GM23248 (cell line): ENCODE results near the gene CCDC89.

Experiments
- EZH2 ChIP-seq: fragments of 200-600 bp; sonication (generic); IDR thresholded peaks from 2 replicates; pipeline ENCODE4 v1.6.1; 2018; ENCODE audit warnings: antibody characterized with exemption, mild to moderate bottlenecking; ENCODE audit not compliant: insufficient read depth, poor library complexity, severe bottlenecking
- EZH2phosphoT487 ChIP-seq: fragments of 200-600 bp; sonication (generic); IDR thresholded peaks from 2 replicates; pipeline ENCODE4 v1.6.1; 2018; ENCODE audit warnings: antibody characterized with exemption, moderate library complexity, mild to moderate bottlenecking, low read depth; ENCODE audit not compliant: insufficient read depth

- TF ChIP-seq EZH2 (no peak), EZH2phosphoT487 (no peak)
Observed at GRCh38 chr11:85705800-85706199, 19.8 kb upstream of the CCDC89 start.
